GM21367 (cell line): ENCODE data around the gene GLI3.

Experiments
- ATAC-seq: cut with Tn5 transposase; IDR thresholded peaks from one replicate; pipeline ENCODE4 v1.9.1; 2021; ENCODE audit not compliant: unreplicated experiment

Gene GLI3

DNA sequence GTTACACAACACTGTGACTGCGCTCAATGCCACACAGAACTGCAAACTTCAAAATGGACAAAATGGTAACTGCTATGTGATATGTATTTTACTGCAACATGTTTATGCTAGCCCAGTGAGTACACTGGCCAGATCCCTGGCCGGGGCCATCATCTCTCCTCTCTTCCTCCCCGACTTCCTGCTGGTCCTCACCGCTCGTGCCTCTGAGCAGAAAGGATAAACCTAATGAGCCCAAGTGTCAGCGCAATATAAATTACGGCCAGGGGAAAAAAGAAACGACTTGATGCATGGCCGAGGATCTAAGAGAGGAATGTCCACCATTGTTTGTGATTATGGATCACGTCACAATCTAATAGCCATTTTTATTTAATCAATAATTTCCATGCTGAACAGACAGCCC, 225.2 kb downstream of the GLI3 start:
- no peak for ATAC-seq

DNA sequence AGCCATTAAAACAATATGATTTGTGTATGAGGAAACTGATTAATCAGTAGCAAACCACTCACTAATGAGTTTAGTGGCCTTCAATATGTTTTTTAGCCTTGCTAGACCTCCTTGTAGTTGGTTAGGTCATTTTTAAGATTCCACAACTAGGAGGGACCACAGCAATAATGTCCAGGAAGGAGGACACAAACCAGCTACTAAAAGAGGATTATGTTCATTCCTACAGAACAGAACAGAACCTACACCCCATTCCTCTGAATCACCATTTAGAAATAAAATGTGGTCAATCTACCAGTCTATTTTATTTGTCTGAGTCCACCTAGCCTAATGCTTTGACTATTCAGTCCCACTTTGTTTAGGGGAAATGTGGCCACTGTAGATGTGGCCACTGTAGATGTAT, 226.3 kb downstream of the GLI3 start:
- no peak for ATAC-seq

DNA sequence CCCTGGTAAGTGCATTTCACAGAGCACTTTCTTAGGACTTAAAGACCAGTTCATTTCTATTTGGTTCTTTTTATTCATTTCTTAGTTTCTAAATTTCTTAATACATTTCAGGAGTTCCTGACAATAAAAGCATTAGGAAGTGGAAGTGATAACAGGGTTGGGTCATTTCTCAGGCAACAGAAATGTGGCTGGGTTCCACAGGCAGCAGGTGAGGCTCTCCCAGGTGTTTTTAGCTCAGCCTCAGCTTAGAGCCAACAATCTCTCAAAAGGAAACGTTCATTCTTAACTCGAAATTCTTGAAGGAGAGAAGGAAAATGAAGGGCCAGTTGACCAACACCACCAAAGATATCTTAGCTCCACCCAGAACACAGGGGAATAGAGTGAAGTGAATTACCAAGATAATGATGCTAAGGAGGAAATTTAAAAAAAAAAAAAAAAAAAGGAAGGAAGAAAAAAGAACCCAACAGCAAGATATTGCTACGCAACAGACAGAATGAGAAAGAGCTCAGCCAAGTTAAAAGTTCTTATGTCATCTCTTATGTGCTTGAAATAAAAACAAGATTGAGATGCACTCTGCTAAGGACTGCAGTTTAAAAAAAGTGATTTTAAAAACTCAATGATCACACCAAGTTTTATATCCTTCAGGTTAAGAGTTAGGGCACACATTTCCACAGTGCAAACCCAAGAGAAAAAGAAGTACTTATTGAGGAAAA, 230.1 kb downstream of the GLI3 start:
- ATAC-seq, result no peak

DNA sequence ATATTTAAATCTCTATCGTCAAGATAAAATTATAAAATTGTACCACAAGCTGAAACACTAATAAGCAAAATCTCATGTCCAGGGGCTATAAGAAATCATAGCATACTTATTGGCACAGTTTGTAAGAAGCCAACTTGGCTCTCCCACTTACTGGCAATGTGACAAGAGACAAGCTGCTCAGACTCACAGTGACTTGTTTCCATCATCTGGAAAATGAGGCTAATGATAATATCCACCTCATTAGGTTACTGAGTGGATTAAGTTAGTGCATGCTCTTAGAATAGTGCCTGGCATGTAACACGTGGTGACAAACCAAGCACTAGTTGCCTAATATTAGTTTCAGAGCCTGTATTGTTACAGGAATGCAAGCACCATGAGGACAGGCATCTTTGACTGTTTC, 234.4 kb downstream of the GLI3 start:
- no peak for ATAC-seq

DNA sequence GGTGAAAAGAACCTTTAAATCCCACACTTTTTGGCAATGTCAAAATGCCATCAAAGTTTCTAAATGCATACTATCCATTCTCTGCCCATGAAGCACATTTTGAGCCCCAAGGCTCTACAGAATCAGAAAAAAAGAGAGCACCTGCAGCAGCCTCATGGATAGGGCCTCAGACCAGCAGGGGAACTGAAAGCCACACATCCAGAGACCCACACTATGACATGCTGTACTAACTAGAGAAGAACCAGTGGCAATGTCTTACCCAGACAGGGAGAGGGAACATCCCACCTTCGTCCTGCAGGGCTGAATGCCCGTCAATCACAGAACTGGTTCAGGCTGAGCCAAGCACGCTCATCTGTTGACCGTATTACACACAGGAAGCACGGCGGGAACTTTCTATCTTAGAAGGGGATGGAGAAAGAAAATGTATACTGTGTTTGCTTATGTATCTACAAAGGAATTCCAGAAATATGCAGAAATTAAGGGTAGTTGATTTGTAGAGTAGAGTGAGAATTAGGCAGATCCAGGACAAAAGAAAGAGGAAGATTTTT, 237.2 kb downstream of the GLI3 start:
- ATAC-seq, result no peak

DNA sequence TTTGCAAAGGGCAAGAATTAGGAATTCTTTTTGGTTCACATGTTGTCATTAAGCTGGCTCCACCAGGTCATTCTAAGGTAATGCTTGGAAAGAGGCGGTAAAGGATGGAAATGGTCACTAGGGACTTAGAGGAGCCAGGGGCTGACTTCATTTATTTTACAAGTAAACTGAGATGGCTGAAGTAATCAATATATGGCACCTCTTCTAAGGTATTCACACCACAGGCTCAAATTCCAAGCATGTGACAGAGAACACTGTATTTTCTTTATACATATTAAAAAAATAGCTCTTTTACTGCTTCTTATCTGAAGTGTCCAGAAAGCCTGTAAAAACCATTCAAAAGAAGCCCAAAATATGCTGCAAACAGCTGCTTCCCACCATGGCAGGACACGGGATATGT, 239.0 kb downstream of the GLI3 start:
- no peak for ATAC-seq

DNA sequence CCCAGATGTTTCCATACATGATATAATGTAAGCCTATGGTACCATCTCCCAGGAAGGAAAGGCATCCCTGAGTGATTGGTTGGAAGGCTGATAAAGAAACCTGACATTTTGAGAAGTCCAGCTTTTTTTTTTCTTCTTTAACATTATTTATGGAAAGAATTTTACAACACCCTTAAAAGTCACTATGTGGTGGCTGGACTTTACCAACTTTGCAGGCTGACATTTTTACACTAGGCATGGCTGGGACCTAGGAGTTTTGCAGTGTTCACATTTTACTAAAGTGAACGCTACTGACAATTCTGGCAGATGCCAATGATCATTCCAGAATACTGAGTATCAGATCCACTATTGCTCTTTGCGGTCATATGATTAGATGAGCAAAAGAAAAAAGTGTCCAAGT, 239.9 kb downstream of the GLI3 start:
- ATAC-seq, result no peak

DNA sequence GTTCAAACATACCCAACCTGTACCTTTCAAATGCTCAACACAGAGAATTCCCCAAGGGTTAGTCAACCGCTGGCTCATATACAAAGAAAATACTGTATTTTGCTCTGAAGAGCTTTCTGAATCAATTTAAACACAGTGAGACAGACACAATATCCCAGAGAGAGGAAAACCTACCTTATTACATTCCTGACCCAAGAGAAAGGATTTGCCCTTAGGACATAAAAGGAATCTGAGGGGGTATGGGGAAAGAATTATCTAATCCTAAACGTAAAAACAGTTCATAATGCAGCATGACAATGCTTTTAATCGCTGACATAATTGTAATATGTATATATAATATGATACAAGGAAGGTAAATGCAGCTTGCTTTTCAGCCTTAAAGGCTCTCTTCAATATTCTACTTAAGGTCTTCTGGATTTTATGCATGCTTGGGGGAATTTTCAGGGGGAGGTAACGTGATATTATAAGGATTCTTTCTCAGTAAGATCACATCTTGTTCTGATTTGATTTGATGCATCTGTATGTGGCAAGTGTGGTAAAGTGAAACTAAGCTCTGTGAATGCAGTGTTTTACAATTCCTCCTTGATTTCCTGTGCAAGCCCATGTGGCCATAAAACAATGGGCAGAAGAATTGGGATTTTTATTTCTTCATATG, 240.5 kb downstream of the GLI3 start:
- no peak for ATAC-seq

DNA sequence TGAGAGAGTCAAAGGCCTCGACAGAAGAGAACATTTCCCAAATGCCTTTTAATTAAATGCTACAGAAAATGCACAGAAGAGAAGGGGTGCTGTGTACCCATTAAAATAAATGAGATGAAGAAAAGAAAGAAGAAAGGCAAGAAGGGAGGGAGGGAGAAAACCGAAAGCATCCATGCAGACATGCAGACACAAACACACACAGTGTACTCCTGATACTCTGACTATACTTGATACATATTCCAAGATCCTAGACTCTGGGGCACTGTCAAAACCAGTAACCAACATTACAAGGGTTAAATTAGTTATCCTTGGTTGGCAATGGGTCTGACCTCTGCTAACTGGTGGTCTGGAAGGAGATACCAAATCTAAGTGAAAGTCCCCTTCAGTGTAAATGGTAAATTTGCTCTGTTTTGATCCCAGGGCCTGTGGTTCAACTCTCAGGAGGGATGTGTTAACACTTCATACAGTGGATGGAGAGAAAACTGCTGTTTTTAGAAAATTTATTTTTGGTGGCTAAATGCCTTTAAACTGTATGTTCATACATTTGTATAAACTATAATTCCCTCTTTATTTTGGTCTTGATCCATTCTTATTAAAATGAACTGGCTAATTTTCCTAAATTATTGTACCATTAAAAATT, 241.3 kb downstream of the GLI3 start:
- no peak for ATAC-seq

DNA sequence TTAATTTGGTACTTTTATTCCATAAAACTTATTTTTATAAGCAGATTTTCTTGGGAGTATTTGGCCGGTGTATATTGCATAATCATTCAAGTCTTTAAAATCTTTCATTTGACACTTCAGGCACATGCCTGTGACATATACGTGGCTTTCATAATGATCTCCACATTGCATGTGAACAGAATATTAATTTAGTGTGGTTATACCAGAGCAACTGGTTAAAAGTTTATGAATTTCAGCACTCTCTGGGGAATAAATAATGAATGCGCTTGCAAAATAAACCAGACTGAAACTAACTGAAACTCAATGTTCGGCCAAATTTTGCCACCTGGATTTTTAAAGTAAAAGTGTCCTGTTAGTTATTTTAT, 242.3 kb downstream of the GLI3 start:
- ATAC-seq, result no peak

DNA sequence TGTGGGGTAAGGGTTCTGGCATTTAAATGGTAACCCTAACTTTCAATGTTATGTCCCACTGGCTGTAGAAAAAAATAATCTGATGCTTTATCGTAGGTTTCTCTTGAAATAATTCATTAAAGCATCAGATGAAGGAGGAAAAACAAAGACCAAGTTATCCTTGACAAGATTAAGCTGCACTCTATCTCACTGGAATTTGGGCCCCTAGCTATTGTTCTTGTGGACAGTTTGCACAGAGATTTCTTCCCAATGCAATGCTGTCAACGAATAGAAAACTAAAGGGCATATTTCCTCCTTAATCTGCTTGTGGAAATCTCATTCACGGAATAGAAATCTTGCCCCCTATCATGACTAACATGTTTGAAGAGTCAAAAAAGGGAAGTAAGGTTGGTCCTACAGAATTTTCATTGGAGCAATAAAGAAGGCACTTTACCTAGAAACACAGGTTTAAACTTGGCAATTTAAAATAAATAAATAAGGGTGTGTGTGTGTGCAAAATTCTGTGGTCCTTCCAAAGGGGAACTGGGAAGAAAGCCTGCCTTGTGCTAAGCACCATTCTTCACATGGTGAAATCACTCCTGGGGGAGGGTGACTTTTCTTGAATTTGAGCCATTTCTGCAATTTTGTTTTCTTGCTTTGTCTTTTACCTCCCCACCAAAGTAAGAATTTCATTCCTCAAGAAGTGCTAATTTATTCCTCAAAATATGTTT, 242.8 kb downstream of the GLI3 start:
- ATAC-seq, result no peak

DNA sequence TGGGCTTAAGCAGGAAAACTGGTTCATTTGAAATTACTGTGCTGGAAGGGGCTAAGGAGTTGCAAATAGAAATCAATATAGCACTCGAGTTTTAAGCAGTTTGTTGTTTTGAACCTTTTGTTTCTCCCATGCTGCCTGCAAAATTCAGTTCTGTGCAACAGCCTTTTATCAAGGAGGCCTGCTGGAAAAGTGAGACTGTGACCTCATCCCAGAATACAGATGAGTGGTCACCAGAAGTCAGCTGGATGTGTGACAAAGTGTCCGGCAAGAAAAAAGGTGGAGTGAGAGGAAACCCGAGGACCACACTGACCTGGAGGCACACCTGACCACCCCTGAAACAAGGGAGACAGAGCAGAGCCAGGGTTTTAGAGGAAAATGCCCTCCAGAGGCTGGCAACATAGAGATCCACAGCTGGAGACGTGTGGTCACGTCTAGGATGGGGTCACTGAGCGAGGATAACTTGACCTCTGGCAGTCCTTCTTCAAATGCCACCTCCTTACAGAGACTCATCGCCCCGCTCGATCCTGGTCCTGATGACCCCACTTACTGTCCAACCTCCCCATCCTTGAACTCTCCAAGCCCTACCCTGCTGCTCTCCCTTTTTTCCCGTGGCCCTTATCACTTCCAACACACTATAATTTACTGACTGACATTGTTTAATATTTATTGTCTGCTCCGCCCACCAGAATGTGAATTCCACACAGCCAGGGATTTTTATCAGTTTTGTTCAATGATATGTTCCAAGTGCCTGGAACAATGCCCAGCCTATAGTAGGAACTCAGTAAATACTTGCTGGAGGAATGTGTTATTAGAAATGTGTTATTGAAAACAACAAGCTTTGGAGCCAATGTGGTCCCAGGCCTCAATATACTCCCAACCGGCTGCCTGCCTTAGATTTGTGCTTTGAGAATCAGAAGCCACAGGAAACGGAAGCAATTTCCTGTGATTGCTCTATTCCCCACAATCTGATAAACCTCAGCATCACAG, 243.8 kb downstream of the GLI3 start:
- no peak for ATAC-seq

DNA sequence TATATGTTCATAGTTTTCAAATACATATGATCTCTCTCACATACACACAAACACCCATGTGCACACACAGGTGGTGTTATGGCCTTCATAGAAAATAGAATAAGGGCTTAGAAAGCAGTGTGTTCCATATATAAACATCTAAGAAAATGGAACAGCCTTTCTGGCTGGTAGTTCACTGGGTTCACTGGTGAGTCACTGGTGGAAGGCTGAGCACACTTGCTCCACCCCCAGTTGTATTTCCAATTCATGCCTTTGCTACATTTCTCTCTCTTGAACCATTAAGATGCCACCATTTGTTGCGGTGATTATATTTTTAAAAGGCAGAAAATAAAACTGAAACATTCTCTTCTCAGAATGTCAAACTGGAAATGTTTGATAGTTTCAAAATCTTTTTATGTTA, 252.1 kb downstream of the GLI3 start:
- no peak for ATAC-seq

DNA sequence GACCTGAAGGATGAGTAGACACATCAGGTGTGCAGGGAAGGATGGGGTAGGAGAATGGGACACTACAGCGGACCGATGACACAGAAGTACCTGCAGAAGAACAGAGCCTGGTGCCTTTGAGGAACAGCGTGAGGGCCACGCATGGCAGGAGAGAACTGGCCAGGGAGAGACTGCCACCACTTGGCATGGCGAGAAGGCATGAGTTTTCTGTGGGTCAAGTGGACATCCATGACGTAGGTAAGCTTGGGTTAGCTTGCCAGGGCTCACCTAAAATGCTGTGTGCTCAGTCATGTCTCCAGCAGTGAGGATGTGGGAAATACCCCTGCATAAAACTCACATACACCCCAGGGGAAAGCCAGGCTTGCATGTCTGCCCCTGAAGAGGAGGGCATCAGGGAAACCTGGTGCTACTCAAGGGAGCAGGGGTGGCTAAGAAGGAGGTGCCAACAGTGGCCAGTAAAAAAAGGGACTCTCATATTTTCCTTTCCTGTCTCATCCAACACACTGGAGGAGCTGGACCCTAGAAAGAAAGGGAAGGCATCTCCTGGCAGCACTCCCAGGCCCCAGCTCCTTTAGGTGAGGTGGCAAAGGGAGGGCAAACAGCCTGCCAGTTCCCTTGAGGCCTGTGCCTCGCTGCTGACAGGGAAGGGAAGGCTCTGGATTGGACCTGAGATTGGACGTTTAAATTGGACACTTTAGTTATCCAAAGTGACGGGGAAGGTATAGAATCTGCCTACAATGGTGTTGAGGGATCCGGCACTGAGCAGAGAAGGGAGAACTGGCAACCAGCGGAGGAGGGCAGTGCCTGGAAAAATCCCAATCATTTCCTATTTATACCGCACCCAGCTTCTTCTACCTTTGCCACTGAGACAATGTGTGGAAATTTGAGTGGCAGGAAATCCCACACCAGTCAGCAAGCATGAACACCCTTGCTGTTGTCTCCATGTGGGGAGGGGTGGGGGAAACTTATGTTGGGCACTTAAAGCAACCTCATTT, 255.7 kb downstream of the GLI3 start:
- no peak for ATAC-seq

DNA sequence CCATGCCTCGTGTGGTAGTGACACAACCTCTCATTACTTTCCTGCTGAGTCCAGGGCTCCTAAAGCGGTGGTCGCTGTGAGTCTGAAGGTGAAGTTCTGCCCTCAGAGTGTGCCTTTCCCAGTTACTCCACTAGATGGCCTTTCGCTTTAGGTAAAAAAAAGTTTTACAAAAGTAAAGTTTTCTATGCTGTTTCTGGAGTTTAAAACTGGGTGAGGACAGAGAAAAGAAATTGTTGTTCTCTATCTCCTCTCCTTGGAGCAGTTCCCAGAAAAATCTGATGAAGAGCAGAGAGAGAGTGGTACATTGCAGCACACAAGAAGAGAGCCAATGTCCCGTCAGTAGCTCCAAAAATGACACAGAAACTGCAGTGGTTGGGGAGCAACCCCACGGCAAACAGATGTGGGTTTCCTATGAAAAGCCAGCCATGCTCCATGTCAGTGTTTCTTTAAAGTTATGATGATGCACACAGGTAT, 257.1 kb downstream of the GLI3 start:
- ATAC-seq, result no peak

DNA sequence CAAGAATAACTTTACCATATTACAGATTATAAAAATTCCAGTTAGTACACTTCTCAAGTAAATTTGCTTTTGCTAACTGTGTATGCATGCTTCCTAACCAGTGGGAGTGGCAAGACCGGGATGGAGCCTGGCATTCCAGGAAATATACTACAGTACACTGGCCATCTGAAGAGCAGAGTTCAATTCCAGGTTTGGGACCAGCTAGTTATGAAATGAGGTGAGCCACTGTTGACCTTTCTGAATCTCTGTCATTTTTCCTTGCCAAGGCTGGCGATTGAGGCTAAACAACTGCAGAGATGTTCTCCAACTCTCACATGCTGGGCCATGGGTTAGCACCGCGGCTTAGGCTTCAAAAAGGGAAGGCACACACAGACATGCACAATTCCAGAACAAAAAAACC, 258.2 kb downstream of the GLI3 start:
- ATAC-seq, result no peak

DNA sequence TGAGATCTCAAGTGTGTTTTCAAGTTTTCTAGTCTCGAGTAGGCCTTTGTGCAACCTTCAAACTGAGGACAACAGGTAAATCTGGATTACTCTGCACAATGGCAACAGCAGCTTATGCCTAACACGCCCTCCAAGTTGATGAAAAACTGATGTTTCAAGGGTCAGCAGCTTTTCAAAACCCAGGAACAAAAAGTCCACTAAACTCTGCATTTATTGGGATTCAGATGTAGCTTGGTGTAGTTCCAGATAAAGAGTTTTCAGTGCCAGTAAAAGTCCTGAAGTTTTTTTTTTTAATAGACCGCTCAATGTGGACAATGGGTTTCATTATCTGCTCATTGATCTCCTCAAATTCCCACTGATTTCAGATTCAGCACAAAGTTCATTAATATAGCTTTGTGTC, 259.3 kb downstream of the GLI3 start:
- ATAC-seq, result no peak

DNA sequence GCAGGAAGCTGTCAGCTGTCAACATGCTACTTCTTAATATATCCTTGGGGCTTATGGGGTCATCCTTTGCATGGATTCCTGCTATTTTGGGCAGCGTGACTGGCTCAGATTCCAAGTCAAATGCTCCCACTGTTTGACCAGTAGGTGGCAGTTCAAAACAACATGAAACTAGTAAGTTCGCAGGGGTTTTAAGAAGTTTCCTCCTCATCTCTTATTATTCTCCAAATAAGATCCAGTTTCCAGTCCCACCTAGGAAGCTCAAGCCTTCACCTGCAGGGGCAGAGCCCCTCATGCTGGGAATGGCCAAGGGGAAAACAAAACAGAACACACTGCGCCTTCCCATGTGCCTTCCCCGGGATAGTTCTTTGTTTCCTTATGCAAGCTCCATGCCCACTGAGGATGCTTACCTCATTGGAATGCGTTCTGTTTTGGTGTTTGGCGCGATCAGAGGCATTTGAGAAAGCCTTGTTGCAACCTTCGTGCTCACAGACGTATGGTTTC, 259.8 kb downstream of the GLI3 start:
- no peak for ATAC-seq

DNA sequence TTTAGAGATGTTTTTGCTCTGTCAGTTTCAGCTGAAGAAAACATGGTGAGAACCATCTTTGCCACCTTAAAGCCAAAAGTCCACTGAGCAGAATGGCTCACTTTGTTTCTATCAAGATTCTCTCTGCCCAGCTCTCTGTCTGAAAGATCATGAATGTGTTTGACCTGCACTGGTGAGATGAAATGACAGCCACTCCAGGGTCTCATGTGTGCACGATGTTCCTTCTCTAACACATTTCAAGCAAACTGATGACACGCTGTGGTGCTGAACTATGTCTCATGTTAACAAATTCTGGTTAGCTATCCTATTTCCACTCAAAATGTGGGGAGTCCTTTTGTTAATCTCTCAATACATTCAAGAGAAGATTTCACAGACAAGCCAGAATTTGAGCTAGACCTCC, 260.6 kb downstream of the GLI3 start:
- no peak for ATAC-seq
